GM19463 (cell line): Measurements from ENCODE around the gene SMAD3.

Source experiments
- ATAC-seq: cut with Tn5 transposase; IDR thresholded peaks from one replicate; pipeline ENCODE4 v1.9.1; 2021; ENCODE audit warnings: mild to moderate bottlenecking, moderate library complexity; ENCODE audit not compliant: unreplicated experiment

SMAD3 gene

DNA sequence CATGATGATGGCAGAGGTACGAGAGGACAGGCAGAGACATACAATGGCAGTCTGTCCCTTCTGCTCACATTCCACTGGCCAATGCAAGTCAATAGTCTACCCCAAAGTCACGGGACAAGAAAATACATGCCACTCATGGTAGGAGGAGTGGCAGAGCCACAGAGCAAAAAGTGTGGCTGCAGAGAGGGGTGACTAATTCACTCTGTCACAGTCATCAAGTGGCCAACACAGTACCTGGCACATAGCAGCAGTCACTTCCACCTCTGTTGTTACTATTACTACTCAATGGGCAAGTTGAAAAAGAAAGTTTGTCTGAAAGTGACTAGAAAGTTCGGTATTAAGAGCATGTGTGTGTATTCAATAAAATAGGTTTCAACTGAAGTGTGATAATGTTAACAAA lies 91.4 kb downstream of the SMAD3 start:
- ATAC-seq = no peak

DNA sequence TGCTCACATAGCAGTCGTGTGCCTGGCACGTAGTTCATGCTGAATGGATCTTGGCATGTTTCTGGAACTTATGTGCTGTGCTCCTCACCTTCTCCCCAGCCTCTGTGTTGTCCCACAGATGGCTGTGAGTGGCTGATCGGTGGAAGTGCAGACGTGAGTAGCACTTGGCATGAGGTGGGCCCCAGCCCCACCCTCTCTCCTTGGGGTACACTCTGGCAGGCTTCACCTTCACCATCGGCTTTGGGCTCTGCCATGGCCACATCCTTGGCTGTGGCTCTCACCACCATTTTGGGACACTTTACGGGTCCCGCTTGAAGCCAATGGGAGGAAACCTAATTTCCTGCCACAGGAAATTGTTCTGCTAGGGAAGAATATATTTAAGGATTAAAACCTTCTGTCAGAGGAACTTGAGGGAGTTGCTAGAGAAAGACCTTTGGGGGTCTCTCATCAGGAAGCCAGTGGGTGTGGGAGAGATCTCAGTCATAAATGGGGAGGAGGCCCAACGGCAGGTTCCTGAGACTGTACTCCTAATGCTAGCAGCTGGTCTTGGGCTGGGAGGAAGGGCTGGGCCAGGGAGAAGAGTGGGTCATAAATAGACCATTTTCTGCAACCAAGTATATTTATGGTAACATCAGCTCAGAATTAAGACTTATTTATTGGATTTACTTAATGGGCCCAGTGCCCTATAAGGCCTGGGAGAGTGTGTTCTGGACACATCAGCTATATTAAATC lies 92.3 kb downstream of the SMAD3 start:
- no peak for ATAC-seq

DNA sequence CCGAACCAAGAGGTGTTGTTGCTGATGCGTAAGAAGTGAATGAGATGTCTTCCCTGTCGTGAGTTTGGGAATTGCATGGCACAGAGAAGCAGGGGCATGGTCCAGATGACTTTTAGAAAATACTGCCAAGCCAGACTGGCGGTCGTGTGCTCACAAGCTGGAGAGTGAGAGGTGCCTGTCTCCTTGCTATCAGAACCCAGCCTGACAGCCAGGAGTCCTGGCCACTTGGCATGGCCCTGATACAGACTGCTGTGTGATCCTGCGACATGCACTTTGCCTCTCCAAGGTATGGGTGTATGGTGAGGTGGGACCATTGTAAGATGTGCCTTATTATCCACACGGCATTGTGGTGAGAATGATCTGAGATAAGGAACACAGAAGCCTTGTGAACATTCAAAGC lies 93.0 kb downstream of the SMAD3 start:
- ATAC-seq = no peak

DNA sequence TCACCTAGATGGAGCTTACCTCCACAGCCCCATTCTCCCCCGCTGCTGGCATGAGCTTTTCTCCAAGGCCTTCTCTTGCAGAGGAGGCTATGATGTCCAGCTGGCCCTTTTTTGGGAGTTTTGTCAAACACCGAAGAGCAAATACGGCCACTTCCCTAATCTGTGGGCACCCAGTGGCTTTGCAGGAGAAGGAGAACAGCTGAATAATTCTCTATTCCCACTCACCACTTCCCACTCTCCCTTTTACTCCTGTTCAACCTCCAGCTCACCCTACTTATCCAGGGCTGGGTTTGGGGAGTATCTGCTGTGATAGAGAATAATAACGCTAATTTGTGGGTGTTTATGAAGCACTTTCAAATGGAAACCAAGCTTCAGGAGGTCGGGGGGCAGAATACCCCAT lies 96.0 kb downstream of the SMAD3 start:
- ATAC-seq = no peak

DNA sequence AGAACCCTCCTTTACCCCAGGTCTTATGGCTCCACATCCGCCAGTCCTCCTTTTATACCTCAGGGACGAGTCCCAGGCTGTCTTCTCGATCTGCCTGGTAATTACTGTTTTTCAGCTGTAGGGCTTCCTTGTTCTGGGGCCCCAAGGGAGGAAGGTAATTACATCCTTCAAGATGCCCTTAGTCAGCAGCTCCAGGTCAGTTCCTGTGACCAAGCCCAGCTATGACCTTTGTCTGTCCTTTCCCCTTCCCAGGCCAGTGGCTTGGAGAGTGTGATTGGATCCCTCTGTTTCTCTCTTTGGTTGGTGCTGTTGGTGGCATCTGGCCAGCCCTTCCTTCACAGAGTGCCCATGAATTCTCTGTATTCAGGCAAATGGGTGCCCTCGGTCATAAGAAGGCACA lies 96.5 kb downstream of the SMAD3 start:
- no peak for ATAC-seq

DNA sequence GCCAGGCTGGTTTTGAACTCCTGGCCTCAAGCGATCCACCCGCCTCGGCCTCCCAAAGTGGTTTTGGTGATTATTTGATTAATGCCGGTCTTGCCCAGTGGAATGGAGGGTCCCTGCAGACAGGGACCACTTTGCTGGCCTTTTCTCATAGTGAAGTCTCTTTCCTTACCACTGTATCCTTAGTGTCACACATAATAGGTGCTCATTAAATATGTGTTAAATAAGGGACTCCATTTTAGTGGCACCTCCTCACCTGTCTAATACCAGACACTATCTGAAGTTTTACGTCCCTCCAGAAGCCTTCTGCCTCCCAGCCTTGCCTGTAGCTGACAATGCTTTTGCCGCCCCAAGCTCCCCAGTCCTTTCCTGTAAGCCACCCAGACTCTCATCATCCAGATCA lies 97.8 kb downstream of the SMAD3 start:
- ATAC-seq = no peak

DNA sequence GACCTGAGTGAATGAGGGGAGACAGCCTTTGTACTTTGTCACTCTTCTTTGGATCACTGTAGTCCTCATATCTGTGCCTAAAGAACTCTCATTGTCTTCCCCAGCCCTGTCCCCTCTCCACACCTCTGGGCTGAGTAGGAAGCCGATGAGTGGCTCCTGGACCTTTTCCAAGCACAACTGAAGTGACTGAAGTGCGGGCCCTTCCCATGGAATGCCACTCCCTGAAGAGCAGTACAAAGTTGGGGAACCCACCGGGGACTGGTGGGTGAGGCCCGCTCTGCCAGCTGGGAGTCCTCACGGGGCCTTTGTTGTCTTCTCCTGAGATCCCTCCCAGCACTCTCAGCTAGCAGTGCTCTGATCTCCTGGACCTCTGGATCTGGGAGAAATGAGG lies 99.0 kb downstream of the SMAD3 start:
- no peak for ATAC-seq

DNA sequence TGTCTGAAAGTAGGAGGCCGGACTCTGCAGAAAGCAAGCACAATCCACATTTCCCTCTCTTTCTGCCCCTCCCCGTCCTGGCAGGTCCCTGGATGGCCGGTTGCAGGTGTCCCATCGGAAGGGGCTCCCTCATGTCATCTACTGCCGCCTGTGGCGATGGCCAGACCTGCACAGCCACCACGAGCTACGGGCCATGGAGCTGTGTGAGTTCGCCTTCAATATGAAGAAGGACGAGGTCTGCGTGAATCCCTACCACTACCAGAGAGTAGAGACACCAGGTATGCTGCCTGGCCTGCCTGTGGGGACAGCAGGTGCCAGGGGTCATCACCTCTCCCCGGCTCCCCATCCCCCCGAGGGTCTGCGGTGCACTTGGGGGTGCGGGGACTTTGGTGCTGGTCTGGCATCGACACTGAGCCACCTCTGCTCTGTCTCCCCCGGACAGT lies 99.4 kb downstream of the SMAD3 start:
- no peak for ATAC-seq

DNA sequence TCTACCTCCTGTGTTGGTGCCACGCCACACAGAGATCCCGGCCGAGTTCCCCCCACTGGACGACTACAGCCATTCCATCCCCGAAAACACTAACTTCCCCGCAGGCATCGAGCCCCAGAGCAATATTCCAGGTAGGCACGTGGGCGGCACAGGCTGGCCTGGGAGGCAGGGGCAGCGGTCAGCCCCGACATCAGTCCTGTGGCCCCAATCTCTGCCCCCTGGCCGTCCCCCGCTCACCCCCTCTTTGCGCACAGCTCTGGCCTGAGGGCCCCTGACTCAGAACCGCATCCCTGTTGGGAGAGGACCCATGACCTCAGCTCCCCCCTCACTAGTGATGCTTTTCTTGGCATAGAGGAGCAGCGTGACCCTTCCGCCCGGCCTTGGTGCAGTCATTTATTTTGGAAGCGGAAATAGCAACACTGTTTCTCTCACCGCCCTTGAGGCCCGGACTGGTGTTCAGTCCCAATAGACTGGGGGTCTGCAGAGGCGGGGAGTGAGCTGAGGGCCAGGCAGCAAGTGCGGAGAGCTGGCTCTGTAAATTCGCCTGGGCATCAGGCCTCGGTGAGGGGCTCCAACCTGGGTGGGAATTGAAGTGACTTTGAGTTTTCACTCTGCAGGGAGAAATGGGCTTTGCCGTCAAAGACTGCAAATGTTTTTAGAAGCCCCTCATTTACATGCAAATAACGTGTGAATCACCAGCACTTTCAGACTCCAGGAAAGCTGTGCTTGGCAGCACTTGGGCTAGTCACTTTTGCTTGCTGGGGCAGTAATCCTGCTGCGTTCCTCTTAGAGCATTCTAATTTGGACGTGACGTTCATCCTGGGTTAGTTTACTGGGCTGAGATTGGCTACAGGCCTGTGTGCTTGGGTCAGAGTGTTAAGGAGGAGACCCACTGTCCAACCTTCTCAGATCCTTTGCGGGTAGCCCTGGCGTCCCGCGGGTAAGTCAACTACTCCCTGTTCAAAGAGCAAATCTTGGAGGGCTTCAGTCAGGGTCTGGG lies 100.2 kb downstream of the SMAD3 start:
- ATAC-seq = no peak

DNA sequence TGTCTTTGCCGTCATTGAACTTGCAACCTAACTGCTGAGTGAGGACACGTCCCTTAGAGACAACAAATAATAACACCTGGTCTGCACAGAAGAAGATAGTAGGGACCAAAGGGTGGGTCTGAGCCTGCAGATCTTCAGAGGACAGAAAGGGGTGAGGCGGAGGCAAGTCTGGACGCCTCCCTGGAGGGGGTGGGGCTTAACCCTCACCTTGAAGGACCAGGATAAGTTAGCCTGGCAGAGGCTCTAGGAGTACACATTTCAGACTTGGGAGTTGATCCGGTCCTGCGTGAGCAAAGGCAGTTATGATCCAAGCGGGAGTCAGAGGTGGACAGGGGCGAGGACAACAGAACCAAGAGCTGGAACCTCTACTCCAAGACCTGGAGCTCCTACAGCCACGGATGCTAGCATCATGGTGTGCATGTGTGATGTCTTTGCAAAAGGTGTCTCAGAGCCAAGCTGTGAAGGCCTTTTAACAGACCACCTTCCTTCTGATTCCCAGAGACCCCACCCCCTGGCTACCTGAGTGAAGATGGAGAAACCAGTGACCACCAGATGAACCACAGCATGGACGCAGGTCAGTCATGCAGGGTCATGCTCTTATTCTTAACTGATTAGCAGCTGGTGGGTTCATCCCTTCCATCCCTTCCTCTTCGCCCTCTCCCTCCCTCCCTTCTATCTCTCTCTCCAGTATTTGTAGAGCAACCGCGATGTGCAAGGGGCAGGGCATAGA lies 101.0 kb downstream of the SMAD3 start:
- no peak for ATAC-seq

DNA sequence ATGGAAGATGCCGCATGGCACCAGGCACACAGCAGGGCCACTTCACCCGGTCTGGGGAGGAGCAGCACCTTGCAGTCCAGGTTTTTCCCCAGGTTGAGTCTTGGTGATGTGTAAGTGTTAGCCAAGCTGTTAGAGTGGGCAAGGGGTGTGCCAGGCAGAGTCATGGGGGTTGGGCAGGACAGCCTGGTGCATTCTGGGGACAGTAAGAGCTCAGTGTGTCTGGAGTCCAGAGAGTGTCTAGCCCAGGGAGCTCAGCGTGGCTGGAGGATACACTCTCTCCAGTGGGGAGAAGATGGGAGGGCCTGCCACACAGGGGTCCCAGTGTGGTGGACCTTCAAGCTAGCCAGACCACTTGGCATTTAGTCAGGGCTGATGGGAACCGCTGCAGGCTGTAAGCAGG lies 101.7 kb downstream of the SMAD3 start:
- ATAC-seq = no peak

DNA sequence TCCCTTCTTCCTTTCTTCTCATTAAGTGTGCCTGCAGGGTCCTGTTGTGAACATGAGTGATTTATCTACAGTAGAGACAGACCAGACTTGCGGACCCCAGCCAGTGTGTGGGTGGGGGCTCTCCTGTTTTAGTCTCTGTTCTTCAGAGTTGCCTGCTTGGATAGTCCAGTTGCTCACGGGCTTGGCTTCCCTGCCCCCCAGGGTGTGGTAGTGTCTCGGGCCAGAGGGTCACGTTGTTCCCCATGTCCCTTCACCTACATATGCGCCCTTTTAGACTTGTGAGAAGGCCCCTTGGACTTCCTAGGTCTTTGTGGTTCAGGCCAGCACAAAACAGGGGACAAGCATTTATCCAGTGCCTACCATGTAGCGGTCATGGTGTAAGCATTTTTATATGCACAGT lies 103.3 kb downstream of the SMAD3 start:
- ATAC-seq = no peak

DNA sequence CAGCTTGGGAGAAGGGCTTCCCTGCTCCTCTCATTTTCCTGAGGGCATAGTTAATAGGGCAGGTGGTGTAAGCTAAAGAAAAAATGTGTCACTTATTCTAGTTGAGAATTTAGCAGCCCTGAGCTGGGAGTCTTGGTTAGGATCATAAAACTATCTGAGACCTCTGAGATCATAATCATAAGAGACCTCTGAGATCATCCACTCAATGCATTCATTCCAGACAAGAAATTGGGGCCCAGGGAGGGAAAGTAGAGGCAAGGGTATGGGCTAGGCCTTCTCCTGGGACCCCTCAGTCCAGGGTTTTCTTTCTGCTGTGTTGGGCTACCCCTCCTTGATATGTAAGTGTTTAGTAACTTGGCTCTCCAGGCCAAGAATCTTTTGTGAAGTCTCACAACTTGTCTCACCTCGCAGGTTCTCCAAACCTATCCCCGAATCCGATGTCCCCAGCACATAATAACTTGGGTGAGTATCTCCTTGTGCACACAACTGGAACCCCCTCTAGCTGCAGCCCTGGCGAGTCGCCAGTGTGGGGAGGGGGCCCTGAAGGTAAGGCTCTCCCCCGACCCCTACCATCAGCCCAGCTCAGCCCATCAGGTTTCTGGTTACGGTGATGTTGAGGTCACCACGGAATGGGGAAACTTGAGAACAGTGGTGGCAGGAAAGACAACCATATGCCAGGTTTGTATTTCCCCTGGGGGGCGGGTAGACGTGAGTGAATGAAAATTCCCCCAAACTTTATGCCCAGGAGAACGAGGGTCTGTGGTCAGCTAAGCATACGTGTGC lies 104.9 kb downstream of the SMAD3 start:
- no peak for ATAC-seq

DNA sequence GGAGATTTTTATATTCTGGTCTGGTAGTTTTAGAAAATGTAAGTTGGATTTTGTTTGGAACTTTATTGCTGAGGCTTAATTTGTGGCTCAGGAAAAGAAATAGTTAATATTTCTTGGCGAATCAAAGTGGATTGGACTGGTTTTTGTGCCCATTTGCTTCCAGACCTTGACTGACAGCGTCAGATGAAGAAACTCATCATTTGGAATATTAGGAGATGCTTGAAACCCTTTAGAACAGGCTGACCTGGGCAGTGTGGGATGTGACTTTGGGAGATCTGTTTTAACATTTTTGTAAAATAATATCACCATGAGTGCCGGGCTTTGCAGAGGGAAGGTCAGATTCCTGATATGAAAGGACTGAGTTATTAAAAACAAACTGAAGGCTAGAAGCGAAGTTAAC lies 106.1 kb downstream of the SMAD3 start:
- no peak for ATAC-seq

DNA sequence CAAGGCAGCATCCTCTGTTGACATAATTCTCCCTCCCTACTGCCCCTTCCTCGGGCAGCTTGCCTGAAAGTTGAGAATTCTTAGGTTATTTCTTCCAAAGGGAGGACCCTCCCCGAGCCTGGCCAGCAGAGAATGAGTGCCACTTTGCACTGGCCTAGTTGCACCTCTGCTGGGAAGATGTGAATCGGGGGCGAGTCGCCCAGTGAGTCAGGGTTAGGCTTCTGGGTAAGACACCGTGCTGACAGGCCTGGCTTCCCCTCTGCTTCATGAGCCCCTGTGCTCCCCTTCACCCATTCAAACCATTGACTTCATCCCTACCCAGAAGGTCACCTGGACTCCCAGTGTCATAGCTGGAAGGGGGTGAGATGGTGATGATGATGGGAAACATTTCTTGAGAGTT lies 106.8 kb downstream of the SMAD3 start:
- ATAC-seq = no peak

DNA sequence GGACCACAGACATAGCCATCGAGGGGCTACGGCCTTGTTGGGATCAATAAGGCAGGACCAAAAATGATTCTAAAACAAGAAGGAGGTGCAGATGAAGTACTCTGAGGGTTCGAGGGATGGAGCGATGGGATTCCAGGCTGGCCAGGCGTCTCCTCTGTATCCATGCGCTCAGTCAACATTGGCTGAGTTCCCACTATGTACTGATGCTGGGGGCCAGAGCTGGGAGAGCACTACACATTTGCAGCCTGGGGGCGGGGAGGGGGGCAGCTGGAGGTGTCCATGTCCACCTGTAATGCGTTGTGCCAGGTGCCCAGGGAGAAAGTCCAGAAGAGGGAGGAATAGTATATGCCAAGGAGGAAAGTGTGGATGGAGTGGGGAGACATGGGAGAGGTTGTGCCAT lies 107.6 kb downstream of the SMAD3 start:
- ATAC-seq = no peak

DNA sequence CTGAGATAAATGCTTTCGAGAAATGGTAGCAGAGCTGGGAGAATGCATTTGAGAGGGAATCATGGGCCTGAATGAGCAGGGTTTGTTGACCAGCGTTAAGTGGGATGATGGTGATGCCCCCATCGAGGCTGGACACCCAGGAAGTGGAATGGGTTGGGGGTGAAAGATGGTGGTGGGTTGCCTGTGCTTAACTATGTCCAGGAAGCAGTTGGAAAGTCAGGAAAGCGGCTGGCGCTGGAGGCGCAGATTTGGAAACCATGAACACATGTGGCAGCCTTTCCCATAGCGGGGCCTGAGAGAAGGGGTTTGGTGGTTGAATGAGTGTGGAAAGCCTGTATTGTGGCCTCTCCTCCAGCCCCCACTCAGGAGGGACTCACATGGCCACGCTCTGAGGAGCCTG lies 108.4 kb downstream of the SMAD3 start:
- no peak for ATAC-seq

DNA sequence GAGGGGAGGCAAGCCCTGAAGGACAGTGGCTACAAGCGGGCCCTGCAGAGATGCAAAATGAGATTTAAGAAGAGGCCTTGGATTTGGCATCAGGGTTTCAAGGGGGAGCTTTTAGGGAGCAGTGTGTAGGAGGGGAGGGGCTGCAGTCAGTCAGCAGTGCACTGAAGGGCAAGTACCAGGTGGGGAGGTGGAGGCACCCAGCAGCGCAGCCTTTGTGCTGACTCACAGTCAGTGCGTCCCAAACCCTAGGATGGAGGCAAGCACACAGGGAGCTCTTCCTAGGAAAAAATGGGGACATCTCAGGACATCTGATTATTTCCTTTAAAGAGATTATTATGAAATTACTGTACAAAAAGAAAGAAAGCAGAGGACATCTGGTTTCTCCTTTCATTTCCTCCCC lies 109.0 kb downstream of the SMAD3 start:
- ATAC-seq = no peak

DNA sequence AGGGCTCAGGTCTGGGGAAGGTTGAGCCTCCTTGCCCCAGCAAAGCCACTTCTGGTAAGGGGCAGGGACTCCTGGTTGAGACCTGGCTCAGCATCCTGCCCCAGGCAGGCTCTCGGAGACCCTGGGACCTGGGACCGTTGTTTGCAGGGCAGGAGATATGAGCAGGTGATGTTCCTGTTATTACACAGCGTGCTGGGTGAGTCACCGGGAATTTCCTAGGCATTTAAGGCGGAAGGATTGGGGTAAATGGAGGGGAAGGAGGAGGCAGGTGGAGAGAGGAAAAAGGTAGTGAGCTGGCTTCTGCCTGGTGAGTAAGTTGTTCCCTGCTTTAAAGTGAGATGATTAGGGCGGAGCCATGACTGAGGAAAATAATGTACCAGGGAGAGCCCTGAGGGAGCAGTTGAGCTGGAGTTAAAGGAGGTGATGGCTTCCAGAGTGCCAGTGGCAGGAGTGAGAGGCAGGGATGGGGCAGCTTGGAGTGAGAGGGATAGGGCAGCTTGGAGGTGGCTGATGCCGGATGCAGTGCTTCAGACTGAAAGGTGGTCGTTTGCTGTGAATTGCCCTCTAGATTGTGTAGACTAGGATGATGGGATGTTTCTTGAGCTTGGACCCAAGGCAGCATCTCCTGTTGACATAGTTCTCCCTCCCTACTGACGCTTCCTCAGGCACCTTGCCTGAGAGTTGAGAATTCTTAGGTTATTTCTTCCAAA lies 109.6 kb downstream of the SMAD3 start:
- no peak for ATAC-seq

DNA sequence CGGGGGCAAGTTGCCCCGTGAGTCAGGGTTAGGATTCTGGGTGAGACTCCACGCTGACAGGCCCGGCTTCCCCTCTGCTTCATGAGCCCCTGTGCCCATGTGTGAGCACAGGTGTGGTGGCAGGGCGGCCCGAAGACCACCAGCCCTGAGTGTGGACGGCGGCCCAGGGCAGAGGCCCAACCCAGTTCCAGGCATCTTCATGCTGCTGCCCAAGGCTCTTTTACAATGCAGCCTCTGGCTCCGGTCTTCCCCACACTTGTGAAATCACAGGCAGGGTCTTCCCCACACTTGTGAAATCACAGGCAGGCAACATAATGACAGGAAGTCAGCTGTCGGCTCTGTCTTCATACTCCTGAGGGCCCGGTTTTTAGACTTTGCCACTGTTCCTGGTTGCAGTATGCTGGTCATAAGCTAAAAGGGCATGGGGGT lies 110.3 kb downstream of the SMAD3 start:
- ATAC-seq = no peak
